8988T (cell line): ENCODE results near the gene VPS13D.

Source experiments
- DNase-seq: peaks from one replicate; pipeline ENCODE4 v3.0.0; 2011

VPS13D gene

GRCh38 chr1:12548279-12548972 is 318.6 kb downstream of the VPS13D start:
- DNase-seq = no peak

GRCh38 chr1:12548973-12549459 is 319.2 kb downstream of the VPS13D start:
- DNase-seq = no peak

GRCh38 chr1:12549460-12550349 is 319.9 kb downstream of the VPS13D start:
- DNase-seq = peak; percentile 55

- no peak for DNase-seq
Measured at GRCh38 chr1:12551584-12551983, 321.8 kb downstream of the VPS13D start.

GRCh38 chr1:12552111-12552888 is 322.5 kb downstream of the VPS13D start:
- DNase-seq = no peak

- no peak for DNase-seq
Measured at GRCh38 chr1:12552951-12553921, 323.4 kb downstream of the VPS13D start.

- no peak for DNase-seq
Measured at GRCh38 chr1:12553963-12554362, 324.1 kb downstream of the VPS13D start.

- no peak for DNase-seq
Measured at GRCh38 chr1:12554521-12555305, 324.9 kb downstream of the VPS13D start.

- DNase-seq = no peak
Measured at GRCh38 chr1:12555411-12556367, 325.9 kb downstream of the VPS13D start.

- DNase-seq = no peak
Measured at GRCh38 chr1:12556368-12556930, 326.6 kb downstream of the VPS13D start.

- DNase-seq = no peak
Measured at GRCh38 chr1:12556957-12557935, 327.4 kb downstream of the VPS13D start.

- DNase-seq = no peak
Measured at GRCh38 chr1:12561121-12561520, 331.3 kb downstream of the VPS13D start.
